Glomerular visceral epithelial cell (primary cell): ENCODE results near the gene ANXA10.
"Not testable (repeated sequence)": the region's sequence is repeated elsewhere in the genome, so short reads cannot be mapped to it uniquely, and the experiment has no call there.

Experiments used
- DNase-seq: peaks from one replicate; pipeline ENCODE4 v3.0.0-alpha.2; 2016; ENCODE audit errors: extremely low spot score

Gene ANXA10

GRCh38 chr4:168092176-168092712 lies at the start of gene ANXA10:
TSS of gene ANXA10 (plus strand) at chr4:168092537. CDS start at chr4:168092701, 164 bp downstream.
- no peak for DNase-seq

- DNase-seq: no peak
Observed at GRCh38 chr4:168045354-168045753, 47.0 kb upstream of the ANXA10 start.

- no peak for DNase-seq
Observed at GRCh38 chr4:168050002-168050401, 42.3 kb upstream of the ANXA10 start.

- DNase-seq: no peak
Observed at GRCh38 chr4:168051526-168051925, 40.8 kb upstream of the ANXA10 start.

GRCh38 chr4:168057412-168057811 lies 34.9 kb upstream of the ANXA10 start:
- DNase-seq: no peak

- DNase-seq: peak; percentile 15
Observed at GRCh38 chr4:168059251-168059650, 33.1 kb upstream of the ANXA10 start.

- DNase-seq: no peak
Observed at GRCh38 chr4:168063031-168063430, 29.3 kb upstream of the ANXA10 start.

GRCh38 chr4:168070903-168071302 lies 21.4 kb upstream of the ANXA10 start:
- no peak for DNase-seq

- no peak for DNase-seq
Observed at GRCh38 chr4:168071304-168071703, 21.0 kb upstream of the ANXA10 start.

GRCh38 chr4:168074861-168075260 lies 17.5 kb upstream of the ANXA10 start:
- no peak for DNase-seq

GRCh38 chr4:168076989-168077725 lies 15.2 kb upstream of the ANXA10 start:
- peak; percentile 68 for DNase-seq

GRCh38 chr4:168077726-168078239 lies 14.6 kb upstream of the ANXA10 start:
- DNase-seq: no peak

GRCh38 chr4:168082379-168082778 lies 10.0 kb upstream of the ANXA10 start:
- no peak for DNase-seq

- no peak for DNase-seq
Observed at GRCh38 chr4:168095776-168096406, 3.6 kb downstream of the ANXA10 start.

- no peak for DNase-seq
Observed at GRCh38 chr4:168096407-168096784, 4.1 kb downstream of the ANXA10 start.

GRCh38 chr4:168097161-168097560 lies 4.8 kb downstream of the ANXA10 start:
- no peak for DNase-seq

GRCh38 chr4:168098248-168098717 lies 5.9 kb downstream of the ANXA10 start:
- DNase-seq: no peak

- no peak for DNase-seq
Observed at GRCh38 chr4:168099195-168099594, 6.9 kb downstream of the ANXA10 start.

GRCh38 chr4:168101026-168101425 lies 8.7 kb downstream of the ANXA10 start:
- no peak for DNase-seq

- DNase-seq: no peak
Observed at GRCh38 chr4:168102403-168102802, 10.1 kb downstream of the ANXA10 start.

- DNase-seq: no peak
Observed at GRCh38 chr4:168109527-168109926, 17.2 kb downstream of the ANXA10 start.

GRCh38 chr4:168113059-168113458 lies 20.7 kb downstream of the ANXA10 start:
- not testable (repeated sequence) for DNase-seq

- DNase-seq: no peak
Observed at GRCh38 chr4:168118116-168118655, 25.8 kb downstream of the ANXA10 start.
